Fibroblast of lung (primary cell): ENCODE data around the gene TBX6. TPM values are rescaled to one million over a fixed set of nuclear protein-coding genes. Genes with fewer than 3 reads are reported as not detected.

Source experiments
- DNase-seq, 2 donors: peaks; one replicate each; pipeline versions ENCODE4 v3.0.0 to v3.0.0-alpha.2; 2010; ENCODE audit warnings: low read depth in 2 of 2
- H2AFZ ChIP-seq: 2 replicates; pipeline ENCODE4 v1.5.1; 2012; ENCODE audit warnings: low read length, control low read depth, inconsistent platforms
- H3K27ac ChIP-seq: 2 replicates; pipeline ENCODE4 v1.5.1; 2011; ENCODE audit warnings: low read length, control low read depth; ENCODE audit not compliant: insufficient read depth
- H3K27me3 ChIP-seq: 2 replicates; pipeline ENCODE4 v1.5.1; 2011; ENCODE audit warnings: mild to moderate bottlenecking, low read length; ENCODE audit not compliant: control insufficient read depth, insufficient read depth
- H3K36me3 ChIP-seq: 2 replicates; pipeline ENCODE4 v1.5.1; 2011; ENCODE audit warnings: low read length; ENCODE audit not compliant: control insufficient read depth, insufficient read depth
- H3K4me1 ChIP-seq: 2 replicates; pipeline ENCODE4 v1.5.1; 2011; ENCODE audit warnings: low read length; ENCODE audit not compliant: control insufficient read depth, insufficient read depth; ENCODE audit errors: extremely low read depth
- H3K4me2 ChIP-seq: 2 replicates; pipeline ENCODE4 v1.5.1; 2011; ENCODE audit warnings: low read length, control low read depth; ENCODE audit not compliant: insufficient read depth; ENCODE audit errors: extremely low read depth
- H3K4me3 ChIP-seq, 4 experiments: fragments of 200-600 bp in 1 of 4; sonication (generic) in 1 of 4; replicated peaks in 1 of 4; 2 replicates each; pipeline ENCODE4 v1.5.1; 2011 to 2016; ENCODE audit warnings: low read length in 4 of 4, low read depth in 3 of 4, mild to moderate bottlenecking in 3 of 4, control low read depth in 2 of 4, inconsistent platforms in 1 of 4, mixed read lengths in 1 of 4; ENCODE audit not compliant: insufficient read depth in 1 of 4; ENCODE audit errors: control extremely low read depth in 1 of 4
- H3K79me2 ChIP-seq: 2 replicates; pipeline ENCODE4 v1.5.1; 2012; ENCODE audit warnings: mild to moderate bottlenecking, low read length, inconsistent platforms; ENCODE audit not compliant: control insufficient read depth, insufficient read depth
- H3K9ac ChIP-seq: 2 replicates; pipeline ENCODE4 v1.5.1; 2011; ENCODE audit warnings: mild to moderate bottlenecking, low read length, control low read depth; ENCODE audit not compliant: insufficient read depth
- H3K9me3 ChIP-seq: 2 replicates; pipeline ENCODE4 v1.5.1; 2012; ENCODE audit warnings: low read depth, low read length; ENCODE audit not compliant: control insufficient read depth, insufficient read depth
- H4K20me1 ChIP-seq: 2 replicates; pipeline ENCODE4 v1.5.1; 2011; ENCODE audit warnings: low read length; ENCODE audit not compliant: control insufficient read depth, insufficient read depth; ENCODE audit errors: extremely low read depth
- EZH2 ChIP-seq: IDR thresholded peaks from 2 replicates; pipeline ENCODE4 v1.5.1; 2012; ENCODE audit warnings: low read length, control low read depth, mild to moderate bottlenecking; ENCODE audit errors: missing control alignments
- polyA plus RNA-seq, 2 donors: library from polyadenylated mRNA; depleted of rRNA in 1 of 2; stranded (reverse) in 1 of 2; unstranded in 1 of 2; fragments of >200 nt; gene quantifications; 2 replicates each; pipeline ENCODE4 v1.2.1, GENCODE V29; 2011 to 2012; ENCODE audit warnings: missing spikeins in 1 of 2
- total RNA-seq: library from RNA; depleted of rRNA; stranded (reverse); fragments of >200 nt; gene quantifications from 2 replicates; pipeline ENCODE4 v1.2.1, GENCODE V29; 2014
- TF ChIP-seq, protein P1 (sequence below), 2 donors: IDR thresholded peaks in 1 of 2; conservative IDR thresholded peaks in 1 of 2; 1 replicate in 1 of 2; 2 replicates in 1 of 2; pipeline ENCODE4 v1.5.1; 2011 to 2012; ENCODE audit warnings: low read length in 2 of 2, control low read depth in 1 of 2, inconsistent platforms in 1 of 2, low read depth in 1 of 2, mild to moderate bottlenecking in 1 of 2

Gene TBX6
- total and polyA plus RNA-seq, 2 donors (not counting 1 experiment from before 2014, with no cell fraction given), result 0.33 TPM; not detected in 1

DNA sequence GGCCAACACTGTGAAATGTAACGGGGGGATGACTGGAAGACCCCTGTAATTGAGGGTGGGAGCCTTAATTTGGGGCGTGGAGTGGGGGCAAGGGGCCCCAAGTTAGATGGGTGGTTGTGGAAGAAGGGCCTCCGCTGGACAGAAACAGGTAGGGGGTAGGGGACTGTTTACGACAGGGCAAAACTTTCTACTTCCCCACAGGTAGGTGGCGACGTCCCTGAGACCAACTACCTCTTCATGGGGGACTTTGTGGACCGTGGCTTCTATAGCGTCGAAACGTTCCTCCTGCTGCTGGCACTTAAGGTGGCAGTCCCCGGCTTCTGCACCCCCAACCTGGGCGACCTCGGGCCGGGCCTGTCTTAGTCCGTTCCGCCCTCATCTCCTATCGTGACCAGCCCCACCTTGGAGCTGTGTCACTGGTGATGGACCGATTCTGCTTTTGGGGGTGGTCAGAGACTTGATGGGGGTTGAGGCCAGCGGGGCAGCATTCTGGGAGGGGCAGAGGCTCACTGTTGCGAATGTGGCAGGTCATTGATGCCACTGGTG is 9.1 kb downstream of the TBX6 start:
- Histone ChIP-seq H3K4me3 (no peak overlapping the region), H3K27me3 (no peaks in the 10 kb centered on the region), H4K20me1 (no peaks in the 10 kb centered on the region), H2AFZ (no peak overlapping the region), H3K4me2 (no peak overlapping the region), H3K9me3 (no peaks in the 10 kb centered on the region), H3K36me3 (peaks cover 54% of the 10 kb centered on the region), H3K9ac (no peak overlapping the region), H3K79me2 (peaks cover 31% of the 10 kb centered on the region), H3K4me1 (peaks cover 7% of the 10 kb centered on the region), H3K27ac (no peak overlapping the region)
- TF ChIP-seq, protein P1, sequence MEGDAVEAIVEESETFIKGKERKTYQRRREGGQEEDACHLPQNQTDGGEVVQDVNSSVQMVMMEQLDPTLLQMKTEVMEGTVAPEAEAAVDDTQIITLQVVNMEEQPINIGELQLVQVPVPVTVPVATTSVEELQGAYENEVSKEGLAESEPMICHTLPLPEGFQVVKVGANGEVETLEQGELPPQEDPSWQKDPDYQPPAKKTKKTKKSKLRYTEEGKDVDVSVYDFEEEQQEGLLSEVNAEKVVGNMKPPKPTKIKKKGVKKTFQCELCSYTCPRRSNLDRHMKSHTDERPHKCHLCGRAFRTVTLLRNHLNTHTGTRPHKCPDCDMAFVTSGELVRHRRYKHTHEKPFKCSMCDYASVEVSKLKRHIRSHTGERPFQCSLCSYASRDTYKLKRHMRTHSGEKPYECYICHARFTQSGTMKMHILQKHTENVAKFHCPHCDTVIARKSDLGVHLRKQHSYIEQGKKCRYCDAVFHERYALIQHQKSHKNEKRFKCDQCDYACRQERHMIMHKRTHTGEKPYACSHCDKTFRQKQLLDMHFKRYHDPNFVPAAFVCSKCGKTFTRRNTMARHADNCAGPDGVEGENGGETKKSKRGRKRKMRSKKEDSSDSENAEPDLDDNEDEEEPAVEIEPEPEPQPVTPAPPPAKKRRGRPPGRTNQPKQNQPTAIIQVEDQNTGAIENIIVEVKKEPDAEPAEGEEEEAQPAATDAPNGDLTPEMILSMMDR (conservative IDR thresholded peaks at IDR 0.05 in 1 of 2, IDR thresholded peaks at IDR 0.05 in 1 of 2; ENCODE audit: low read depth in 1 of 2, low read length in 2 of 2), result no peak
- no peak for TF ChIP-seq EZH2
- DNase-seq, result no peak

DNA sequence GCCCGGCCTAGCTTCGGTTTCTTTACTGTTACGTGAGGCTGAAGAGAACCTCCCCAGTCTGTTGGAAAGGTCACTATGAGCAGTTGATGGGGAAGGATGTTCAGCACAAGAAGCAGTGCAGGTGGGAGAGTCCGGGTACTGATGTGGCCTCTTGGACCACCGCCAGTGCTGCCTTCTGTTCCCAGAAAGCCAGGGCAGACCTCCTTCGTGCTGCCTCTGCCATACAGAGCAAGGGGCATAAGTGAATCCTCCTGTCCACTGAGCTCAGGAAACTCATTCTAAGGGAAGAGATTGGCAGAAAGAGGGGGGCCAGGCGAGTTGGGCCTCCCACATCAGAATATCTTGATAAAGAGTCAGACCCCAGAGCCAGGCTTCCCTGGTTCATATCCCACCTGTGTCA is 12.2 kb downstream of the TBX6 start:
- H3K4me1 ChIP-seq, result peaks cover 13% of the 10 kb centered on the region
- H3K4me3 ChIP-seq, result no peak overlapping the region
- no peak overlapping the region for H2AFZ ChIP-seq
- no peak overlapping the region for H3K4me2 ChIP-seq
- H3K9ac ChIP-seq, result no peak overlapping the region
- no peak overlapping the region for H3K27ac ChIP-seq
- peaks cover 46% of the 10 kb centered on the region for H3K79me2 ChIP-seq
- peaks cover 49% of the 10 kb centered on the region for H3K36me3 ChIP-seq
- no peaks in the 10 kb centered on the region for H3K9me3 ChIP-seq
- TF ChIP-seq, protein P1 (conservative IDR thresholded peaks at IDR 0.05 in 1 of 2, IDR thresholded peaks at IDR 0.05 in 1 of 2; ENCODE audit: low read depth in 1 of 2, low read length in 2 of 2), result no peak
- no peak for TF ChIP-seq EZH2
- H3K27me3 ChIP-seq, result no peaks in the 10 kb centered on the region
- H4K20me1 ChIP-seq, result no peaks in the 10 kb centered on the region
- no peak for DNase-seq

DNA sequence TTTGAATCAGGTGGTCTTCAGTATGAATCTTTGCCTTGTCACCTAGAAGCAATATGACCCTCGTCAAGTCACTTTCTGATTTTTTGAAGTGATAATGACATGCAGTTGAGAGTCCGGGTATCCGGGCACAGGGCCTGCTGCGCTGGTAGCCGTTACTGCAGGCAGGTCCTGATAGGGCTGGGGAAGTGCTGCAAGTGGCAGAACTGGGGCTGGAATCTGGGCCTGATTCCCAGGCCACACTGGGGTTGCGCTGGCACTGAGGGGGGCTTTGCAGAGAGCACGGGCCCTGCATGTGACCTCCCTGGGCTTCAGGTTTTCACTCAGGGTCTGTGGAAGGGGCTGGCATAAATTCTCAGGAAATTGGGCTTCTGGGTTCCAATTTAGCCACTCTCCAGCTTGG is 13.0 kb downstream of the TBX6 start:
- peaks cover 46% of the 10 kb centered on the region for H3K79me2 ChIP-seq

More for the DNA sequence above, 13.0 kb downstream of the TBX6 start:
- no peak overlapping the region for H3K4me3 ChIP-seq
- no peaks in the 10 kb centered on the region for H4K20me1 ChIP-seq
- DNase-seq, result no peak
- peaks cover 13% of the 10 kb centered on the region for H3K4me1 ChIP-seq
- no peak overlapping the region for H2AFZ ChIP-seq
- H3K27me3 ChIP-seq, result no peaks in the 10 kb centered on the region
- no peak overlapping the region for H3K4me2 ChIP-seq
- no peaks in the 10 kb centered on the region for H3K9me3 ChIP-seq
- no peak overlapping the region for H3K9ac ChIP-seq
- H3K36me3 ChIP-seq, result peaks cover 42% of the 10 kb centered on the region
- no peak overlapping the region for H3K27ac ChIP-seq
- no peak for TF ChIP-seq EZH2
